HG02623 (cell line): ENCODE data around the gene ATP7A.
"Not testable (repeated sequence)": the region's sequence is repeated elsewhere in the genome, so short reads cannot be mapped to it uniquely, and the experiment has no call there.

Source experiments
- ATAC-seq: cut with Tn5 transposase; IDR thresholded peaks from one replicate; pipeline ENCODE4 v1.9.1; 2021; ENCODE audit warnings: moderate library complexity; ENCODE audit not compliant: unreplicated experiment

Gene ATP7A

DNA sequence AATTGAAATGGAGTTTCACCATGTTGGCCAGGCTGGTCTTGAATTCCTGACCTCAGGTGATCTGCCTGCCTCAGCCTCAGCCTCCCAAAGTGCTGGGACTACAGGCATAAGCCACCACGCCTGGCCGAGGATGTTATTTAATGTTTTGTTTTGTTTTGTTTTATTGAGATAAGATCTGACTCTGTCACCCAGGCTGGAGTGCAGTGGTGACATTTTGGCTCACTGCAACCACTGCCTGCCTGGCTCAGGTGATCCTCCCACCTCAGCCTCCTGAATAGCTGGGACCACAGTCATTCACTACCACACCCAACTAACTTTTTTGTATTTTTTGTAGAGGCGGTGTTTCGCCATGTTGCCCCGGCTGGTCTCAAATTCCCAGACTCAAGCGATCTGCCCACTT, 34.5 kb downstream of the ATP7A start:
- ATAC-seq, result not testable (repeated sequence)

DNA sequence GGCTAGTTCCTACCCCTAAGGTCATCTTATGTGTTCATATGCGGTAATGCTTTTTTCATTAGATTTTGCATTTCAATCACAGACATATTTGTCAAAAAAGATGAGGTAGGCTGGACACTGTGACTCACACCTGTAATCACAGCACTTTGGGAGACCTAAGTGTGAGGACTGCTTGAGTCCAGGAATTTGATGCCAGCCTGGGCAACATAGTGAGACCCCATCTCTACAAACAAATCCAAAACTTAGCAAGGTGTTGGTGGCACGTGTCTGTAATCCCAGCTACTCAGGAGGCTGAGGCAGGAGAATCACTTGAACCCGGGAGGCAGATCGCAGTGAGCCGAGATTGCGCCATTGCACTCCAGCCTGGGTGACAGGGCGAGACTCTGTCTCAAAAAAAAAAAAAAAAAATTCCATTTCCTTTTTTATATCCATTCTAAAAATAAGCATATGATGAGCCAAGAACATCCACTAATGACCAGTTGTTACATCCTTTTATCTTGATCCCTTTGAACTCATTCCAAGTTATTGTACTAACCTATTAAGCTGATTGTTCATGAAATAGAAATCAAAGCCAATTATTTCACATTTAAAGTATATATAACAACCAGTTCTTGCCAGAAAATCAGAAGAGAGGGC, 35.5 kb downstream of the ATP7A start:
- no peak for ATAC-seq

DNA sequence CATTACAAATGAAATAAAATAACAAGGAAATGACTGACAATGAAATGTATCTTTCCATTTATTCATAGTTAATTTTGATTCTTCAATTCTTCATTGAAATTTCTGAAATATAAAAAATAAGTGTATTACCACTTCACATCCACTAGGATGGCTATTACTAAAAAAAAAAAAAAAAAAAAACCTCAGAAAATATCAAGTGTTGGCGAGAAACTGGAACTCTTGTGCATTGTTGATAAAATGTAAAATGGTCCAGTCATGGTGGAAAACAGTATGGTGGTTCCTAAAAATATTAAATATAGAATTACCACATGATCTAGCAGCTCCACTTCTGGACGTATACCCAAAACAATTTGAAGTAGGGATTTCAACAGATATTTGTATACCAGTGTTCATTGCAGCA, 36.1 kb downstream of the ATP7A start:
- ATAC-seq, result no peak

DNA sequence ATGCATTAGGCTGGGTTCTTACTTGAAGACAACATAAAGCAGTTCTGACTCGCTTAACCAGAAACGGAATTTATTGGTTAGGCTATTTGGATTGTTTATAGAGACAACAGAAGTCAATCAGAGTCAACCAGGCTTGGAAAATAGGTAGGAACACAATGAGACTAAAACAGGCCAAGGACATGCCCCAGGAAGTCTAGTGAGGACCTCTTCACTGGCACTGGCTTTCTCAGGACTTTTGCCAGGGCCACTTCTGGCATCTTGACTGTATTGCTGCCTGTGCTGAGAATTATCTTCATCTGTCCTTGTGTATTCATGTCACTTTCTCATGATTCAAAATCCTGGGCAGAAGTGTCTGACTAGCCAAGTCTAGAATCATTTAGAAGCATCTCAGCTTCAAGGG, 39.3 kb downstream of the ATP7A start:
- no peak for ATAC-seq

DNA sequence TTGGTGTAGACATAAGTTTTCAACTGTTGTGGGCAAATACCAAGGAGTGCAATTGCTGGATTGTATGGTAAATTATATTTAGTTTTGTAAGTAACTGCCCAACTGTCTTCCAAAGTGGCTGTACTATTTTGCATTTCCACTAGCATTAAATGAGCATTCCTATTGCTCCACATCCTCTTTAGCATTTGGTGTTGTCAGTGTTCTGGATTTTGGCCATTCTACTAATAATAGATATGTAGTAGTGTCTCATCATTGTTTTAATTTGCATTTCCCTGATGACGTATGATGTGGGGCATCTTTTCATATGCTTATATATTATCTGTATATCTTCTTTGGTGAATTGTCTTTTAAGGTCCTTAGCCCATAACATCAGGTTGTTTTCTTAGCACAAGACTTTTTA, 41.7 kb downstream of the ATP7A start:
- ATAC-seq, result no peak

DNA sequence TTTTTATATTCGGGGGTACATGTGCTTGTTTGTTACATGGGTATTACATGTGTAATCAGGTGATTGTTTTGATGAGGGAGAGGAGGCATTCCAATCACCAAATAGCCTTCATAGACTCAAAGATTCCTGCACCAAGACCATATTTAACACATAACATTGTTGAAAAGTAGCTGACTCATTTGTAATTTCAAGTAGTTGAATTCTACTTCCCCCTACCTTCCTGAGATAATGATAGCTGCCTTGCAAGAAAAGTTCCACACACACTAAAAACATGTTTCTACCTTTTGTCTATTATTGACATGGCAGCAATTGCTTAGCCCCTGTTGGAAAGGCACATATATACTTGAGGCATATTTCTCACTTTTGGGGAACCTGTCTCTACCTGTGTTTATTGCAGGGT, 42.8 kb downstream of the ATP7A start:
- ATAC-seq, result no peak

DNA sequence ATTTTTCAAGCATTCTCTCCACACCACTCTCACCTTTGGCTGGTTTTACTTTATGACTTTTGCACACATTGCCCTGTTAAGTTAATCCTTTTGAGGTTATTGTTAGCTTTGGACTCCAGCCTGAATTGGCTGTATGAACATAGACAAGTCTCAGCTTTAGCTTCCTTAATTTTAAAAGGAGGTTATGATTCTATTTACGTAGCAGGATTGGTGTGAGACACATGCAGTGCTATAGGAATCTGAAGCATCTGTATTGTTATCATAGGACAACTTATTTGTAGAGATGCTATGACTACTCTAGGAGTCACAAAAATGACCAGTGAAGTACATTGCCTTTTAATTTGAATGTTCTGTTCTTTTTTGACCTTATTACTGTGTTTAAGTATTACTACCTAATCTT, 43.2 kb downstream of the ATP7A start:
- ATAC-seq, result no peak

DNA sequence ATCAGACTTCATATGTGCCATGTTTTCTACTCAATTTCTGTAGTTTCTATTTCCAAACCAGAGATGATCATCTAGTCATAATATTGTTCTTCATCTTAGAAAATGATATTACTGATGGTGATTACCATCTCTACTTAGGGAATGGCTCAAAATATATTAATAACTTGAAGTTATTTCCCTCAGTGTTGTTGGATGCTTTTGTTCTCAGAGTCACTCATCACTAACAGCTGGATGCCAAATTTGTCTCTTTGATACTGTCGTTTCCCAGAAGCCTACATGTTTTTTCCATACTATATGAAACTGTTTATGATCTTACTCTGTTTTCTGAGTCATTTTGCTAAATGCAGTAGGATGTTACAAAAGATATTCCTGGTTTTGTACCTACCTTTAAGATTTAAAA, 50.1 kb downstream of the ATP7A start:
- no peak for ATAC-seq

DNA sequence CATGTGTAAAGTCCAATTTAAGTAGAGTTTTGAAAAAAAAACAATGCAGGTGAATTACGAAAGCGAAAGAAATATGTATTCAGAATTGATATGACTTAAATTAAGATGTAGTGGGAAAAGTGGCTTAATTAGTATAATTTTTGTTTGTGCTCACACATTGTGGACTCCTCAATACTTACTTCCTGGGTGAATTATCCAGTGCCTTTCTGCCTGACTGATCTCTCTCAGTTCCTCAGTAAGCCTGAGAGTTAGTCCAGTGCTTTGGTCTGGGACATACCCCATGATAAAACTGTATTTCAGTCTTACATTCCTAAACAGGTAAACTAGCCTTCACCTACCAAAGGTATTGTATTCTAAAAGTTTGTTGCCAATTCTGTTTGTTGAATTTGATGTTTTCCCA, 50.6 kb downstream of the ATP7A start:
- no peak for ATAC-seq

DNA sequence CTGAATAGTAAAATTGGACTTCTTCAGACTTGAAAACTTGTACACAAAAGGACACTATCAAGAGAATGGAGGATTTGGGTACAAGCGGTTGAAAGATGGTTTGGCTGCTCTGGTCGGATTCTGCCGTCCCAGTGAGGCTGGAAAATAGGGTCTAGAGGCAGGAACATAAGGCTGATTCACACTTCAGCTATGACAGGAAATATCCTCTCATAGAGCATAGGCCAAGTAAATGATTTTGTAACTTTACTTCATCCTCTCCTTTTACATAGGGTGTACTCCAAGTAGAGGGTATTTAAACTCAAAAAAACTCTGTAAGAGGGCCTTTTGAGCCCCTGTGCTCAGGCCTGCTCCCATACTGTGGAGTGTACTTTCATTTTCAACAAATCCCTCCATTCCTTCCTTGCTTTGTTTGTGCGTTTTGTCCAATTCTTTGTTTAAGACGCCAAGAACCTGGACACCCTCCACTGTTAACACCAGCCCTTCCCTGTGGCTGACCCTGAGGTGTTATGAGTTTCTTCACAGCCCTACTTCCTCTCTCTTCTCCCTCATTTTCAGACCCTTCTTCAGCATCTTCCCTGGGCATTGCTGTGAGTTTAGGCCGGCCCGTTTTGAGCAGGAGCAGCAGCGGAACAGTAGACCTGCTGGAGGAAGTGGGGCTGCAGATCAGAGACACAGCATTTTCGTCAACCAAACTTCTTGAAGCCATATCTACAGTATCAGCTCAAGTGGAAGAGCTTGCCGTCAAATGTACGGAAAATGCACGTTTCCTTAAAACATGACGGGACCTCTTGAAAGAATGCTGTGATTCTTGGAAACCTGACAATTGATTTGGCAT, 51.8 kb downstream of the ATP7A start:
- ATAC-seq, result no peak

DNA sequence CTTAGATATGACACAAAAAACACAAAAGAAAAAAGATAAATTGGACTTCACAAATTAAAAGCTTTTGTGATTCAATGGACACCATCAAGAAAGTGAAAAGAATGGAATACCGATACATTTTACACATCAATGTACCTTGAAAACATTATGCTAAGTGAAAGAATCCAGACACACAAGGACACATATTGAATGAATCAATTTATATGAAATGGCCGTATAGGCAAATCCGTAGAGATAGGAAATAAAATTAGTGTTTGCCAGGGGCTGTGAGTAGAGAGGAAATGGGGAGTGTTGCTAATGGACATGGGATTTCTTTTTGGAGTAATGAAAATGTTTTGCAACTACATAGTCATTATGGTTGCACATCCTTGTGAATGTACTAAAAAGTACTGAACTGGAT, 55.9 kb downstream of the ATP7A start:
- no peak for ATAC-seq

DNA sequence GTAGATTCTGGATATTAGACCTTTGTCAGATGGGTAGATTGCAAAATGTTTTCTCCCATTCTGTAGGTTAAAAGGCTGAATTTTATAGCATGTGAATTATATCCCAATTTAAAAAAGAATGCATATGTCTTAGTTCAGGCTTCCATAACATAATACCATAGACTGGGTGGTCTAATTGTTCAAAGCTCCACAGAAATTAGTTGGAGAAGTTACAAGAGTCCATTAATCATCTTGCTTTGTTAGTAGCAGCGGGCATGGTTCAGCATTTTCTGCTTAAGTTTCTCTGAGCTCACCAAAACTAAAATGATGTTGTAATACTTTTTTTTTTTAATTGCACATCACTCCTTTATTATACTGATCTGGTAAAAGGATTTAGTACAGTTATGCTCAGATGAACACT, 57.1 kb downstream of the ATP7A start:
- ATAC-seq, result no peak

DNA sequence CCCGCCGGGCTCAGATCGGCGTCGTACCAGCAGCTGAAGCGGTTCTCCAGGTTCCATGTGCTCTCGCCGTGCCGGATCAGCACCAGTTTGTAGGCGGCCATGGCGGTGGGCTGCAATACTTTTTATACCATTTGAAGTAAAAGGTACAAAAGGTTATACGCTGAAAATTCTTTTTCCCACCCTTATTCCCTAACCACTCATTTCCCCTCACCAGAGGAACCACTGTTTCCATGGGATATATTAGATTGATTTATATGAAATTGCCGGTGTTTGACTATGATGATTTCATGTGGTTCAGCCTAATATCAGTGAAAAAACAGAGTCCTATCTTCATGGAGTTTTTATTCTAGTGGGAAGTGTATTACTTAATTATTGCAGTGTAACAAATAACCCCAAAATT, 59.0 kb downstream of the ATP7A start, which contains the start of gene PGAM4:
PGAM4 (minus strand) TSS at position 101 of the 400 bp plus-strand sequence; CDS start at position 101, 0 bp downstream.
- no peak for ATAC-seq

DNA sequence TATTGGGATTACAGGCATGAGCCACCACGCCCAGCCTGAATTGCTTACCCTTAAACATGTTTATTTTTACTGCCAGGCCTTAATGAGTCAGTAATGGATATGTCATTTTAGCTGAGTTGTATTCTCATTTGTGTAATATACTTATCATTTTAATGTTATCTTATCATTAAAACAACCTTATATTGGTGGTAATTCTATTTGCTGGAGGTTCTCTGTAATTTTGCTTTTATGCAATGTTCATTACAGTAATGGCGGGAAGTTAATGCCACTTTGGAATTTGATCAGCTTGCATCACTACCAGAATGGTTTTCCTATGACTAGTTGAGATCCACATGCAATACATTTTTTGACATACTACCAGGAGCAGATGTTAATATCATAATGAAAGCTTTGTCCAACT, 65.3 kb downstream of the ATP7A start:
- no peak for ATAC-seq

DNA sequence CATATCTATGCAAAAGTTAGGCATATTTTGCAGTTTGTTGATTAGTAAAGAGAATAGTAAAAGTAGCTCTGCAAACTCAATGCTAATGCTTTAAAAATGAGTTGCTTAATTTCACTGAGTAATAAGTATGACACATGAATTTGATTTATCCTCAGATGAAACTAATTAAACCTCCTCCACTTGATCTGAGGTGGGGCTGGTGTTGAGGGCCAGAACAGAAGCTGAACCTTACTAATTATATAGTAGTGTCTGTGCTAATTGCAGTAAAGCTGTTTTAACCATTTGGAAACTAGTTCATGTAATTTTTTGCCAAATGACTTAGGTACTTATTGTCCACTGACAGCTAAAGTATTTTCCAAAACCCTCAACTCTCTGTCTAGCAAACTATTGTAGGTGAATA, 66.6 kb downstream of the ATP7A start:
- ATAC-seq, result no peak

DNA sequence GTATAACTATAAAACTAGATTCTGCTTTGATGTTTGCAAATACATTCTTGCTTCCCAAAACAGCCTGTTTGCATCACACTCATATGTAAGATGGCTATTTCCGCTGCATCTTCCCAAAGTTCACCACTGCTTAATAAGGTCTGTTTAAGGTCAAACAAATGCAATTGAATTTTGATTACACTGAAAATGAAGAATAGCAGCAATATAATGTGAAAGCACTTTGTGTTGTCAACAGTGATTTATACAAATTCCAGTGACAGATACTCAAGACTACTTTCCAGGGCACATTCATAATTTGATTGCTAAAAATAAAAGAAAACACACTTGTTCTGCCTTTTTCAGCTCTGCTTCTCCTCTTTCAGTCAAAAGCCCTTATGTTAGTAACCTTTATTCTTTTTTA, 67.0 kb downstream of the ATP7A start:
- no peak for ATAC-seq

DNA sequence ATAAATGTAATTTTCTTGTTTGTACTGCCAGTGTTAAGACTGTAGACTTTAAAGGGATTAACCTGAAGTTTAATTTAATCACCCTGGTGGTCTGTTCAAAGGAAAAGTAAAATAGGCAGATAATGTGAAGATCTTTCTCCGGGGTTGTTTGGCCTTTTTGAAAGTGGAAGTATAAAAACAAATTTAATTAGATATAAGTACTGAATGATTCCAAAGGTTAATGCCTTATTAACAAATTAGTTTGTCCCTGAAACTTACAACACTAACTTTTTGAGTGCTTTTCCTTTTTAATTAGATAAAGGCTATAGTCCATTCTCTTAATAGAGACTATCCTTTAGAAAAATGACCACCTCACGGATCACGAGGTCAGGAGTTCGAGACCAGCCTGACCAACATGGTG, 69.4 kb downstream of the ATP7A start:
- no peak for ATAC-seq

DNA sequence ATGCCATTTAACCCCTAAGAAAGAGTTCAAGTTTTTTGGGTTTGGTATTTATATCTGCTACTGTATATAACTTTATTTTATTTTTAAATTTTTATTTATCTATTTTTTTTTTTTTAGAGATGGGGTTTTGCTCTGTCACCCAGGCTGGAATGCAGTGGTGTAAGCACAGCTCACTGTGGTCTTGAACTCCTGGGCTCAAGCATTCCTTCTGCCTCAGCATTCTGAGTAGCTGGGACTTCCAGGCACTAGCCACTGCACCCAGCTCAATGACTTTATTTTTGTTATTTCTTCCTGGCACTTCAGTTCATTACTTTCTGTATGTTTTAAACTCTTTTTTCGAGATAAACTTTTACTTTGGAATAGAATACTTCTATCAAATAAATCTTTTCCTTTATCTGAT, 101.4 kb downstream of the ATP7A start:
- ATAC-seq, result no peak

DNA sequence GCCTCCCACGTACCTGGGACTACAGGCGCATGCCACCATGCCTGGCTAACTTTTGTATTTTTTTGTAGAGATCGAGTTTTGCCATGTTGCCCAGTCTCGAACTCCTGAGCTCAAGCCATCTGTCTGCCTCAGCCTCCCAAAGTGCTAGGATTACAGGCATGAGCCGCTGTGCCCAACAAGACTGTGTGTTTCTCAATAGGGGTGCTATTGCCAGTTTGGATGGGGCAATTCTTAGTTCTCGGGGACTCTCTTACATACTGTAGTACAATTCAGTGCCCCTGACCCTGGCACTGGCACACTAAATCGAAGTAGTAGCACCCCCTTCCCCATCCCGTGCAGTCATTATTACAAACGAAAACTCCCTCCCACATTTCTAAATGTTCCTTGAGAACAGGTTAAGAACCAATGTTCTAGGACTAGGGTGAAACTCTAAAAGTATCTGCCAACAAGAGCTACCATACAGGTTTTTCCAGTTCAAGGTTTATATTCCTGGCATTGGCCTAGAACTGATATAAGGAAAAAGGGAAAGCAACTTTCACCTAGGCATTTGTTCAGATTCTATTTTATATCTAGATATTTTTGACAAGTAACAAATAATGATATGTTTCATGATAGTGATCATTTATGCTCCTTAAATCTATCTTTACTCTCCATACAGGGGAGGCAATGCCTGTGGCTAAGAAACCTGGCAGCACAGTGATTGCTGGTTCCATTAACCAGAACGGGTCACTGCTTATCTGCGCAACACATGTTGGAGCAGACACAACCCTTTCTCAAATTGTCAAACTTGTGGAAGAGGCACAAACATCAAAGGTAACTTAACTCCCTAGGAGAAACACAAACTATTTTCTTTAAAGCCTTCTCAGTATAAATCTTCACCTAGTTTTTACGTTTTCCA, 109.3 kb downstream of the ATP7A start:
- ATAC-seq, result no peak

DNA sequence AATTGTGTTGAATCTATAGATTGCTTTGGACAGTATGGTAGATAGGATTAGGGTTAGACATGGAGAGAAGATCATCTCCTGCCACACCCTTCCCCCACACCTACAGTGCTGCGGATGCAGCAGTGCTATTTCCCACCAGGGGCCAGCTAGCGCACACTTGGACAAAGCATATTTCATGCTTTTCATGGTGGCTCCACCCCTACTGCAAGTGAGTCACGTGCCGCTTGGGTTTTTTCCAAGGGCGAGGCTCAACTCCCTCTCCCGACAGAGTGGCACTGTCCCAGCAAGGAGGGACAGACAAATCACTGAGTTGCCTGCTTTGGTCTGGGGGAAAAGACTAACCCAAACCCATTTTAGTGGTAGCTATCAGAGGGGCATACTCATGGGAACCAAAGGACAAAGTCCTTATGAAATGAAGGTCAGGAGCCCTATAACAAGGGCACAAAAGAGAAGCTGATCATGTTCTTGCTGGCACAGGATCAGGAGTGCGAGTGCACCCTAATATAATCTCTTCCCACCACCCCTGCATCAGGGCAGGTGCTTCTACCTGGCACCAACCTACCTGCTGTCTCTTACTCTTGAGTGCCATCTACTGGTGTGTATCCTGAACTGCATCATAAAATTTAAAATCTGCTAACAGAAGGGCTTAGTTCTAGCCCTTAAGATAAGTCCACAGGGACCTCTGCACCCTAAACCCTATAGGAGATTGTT, 114.0 kb downstream of the ATP7A start:
- no peak for ATAC-seq

DNA sequence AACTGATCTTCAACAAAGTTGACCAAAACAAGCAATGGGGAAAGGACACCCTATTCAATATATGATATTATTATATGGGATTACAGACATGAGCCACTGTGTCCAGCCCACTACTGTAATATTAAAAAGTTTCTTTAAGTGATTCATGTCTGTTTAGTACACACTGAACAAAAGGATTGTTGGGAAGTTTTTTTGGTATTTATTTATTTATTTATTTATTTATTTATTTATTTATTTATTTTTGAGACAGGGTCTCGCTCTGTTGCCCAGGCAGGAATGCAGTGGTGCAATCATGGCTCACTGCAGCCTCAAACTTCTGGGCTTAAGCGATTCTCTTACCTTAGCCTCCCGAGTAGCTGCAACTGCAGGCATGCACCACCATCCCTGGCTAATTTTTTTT, 117.3 kb downstream of the ATP7A start:
- ATAC-seq, result no peak
